ENCODE measurements around the gene METTL2A.
A peak's percentile ranks its signal among the peaks of the same experiment; 100 is the strongest.
"Not testable (repeated sequence)": the region's sequence is repeated elsewhere in the genome, so short reads cannot be mapped to it uniquely, and the experiment has no call there.

Gene METTL2A

DNA sequence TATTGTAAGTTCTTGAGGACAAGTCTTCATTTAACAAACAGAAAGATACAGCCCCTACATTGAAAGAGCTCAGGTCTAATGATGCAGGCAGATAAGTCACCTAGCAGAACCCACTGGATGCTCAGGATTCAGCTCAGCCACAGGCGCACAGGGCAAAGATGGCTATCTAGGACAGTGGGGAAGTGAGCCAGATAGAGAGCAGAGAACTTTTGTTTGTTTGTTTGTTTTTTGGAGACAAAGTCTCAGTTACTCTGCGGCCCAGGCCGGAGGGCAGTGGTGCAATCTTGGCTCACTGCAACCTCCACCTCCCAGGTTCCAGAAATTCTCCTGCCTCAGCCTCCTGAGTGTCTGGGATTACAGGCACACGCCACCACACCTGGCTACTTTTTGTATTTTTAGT is 20.4 kb downstream of the METTL2A start:
- TF ChIP-seq POU2F2 (IDR thresholded peaks at IDR 0.05; ENCODE audit: low read depth, low read length): no peak
- TF ChIP-seq TAF1 (IDR thresholded peaks at IDR 0.05; ENCODE audit: low read depth, low read length): no peak
- TF ChIP-seq POLR2AphosphoS5 (IDR thresholded peaks at IDR 0.05; ENCODE audit: low read depth, low read length): no peak
- no peak for TF ChIP-seq SPI1 (IDR thresholded peaks at IDR 0.05; ENCODE audit: low read depth, low read length)
- TF ChIP-seq PAX5 (IDR thresholded peaks at IDR 0.05; ENCODE audit: insufficient read depth, low read length, severe bottlenecking): no peak
- TF ChIP-seq POLR2A (IDR thresholded peaks at IDR 0.05; ENCODE audit: low read depth, low read length): no peak
- FAIRE-seq: no peak
- no peak for DNase-seq (ENCODE audit: insufficient read length, low spot score)

DNA sequence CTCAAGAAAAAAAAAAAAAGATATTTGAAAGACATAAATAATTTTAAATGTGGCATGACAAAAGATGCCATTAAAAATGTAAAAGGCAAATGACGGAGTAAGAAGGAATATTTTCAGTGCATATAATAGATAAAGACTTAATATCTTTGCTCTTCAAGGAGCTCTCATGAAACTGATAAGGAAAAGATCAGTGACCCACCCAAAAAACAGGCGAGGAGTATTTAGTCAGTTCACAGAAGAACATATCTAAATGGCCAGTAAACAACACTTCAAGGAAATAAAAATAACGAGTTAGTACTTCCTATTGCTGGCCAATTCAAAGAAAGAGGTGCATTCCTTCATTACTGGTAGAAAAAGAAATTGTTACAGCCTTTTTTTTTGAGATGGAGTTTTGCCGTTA is 22.1 kb downstream of the METTL2A start:
- not testable (repeated sequence) for DNase-seq (ENCODE audit: insufficient read length, low spot score); FAIRE-seq

DNA sequence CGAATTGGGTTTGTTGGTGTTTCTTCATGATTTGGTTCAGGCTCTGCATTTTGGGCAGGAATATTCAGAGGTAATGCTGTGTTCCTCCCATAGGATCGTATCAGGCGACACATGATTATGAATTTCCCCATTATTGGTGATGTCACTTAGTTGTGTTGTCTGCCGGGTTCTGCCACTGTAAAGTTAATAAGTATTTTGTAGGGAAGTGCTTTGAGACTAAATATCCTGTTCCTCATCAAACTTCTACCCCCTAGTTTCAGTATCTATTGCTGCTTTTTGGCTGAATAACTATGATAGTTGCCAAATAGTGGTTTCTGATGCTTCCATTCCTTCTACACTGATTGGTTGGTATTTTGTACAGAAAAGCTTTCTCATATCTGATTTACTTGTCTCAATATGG is 28.5 kb downstream of the METTL2A start:
- not testable (repeated sequence) for DNase-seq (ENCODE audit: insufficient read length, low spot score)
- FAIRE-seq: peak; percentile 66

DNA sequence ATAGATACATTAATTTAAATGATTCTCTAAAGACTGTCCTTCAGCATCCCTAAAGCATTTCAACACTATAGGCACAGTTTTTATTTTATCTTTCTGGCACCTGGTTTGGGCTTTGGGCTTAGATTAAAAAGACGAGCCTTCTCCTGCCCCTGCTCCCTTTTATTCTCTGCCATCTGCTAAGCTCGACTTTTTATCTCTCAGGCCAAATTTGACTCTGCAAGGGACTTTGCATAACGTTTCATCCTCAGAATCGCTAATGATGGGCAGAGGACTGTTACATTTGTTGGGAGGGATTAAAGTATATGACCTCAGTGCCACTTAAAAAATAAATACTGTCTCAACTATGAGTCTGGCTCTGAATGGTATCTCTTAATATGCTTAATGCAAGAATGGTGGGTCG is 29.3 kb downstream of the METTL2A start:
- not testable (repeated sequence) for FAIRE-seq; DNase-seq (ENCODE audit: insufficient read length, low spot score)

DNA sequence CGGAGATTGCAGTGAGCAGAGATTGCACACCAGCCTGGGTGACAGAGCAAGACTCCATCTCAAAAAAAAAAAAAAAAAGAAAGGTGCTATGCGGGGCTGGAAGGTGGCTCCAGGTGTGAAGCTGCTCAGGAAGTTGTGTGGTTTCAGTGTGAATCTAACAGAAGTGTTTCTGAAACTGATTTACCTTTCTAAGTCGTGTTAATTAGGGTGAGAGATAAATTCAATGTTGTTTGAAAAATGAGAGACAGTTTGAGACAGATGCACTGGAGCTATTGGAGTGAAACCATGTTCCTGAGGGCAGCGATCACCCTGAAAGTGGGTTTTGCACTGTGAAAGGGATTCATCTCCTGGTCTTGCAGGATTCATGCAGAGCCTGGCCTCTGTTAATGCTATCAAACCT is 30.0 kb downstream of the METTL2A start:
- peak; percentile 13 for FAIRE-seq
- DNase-seq (ENCODE audit: insufficient read length, low spot score): not testable (repeated sequence)

DNA sequence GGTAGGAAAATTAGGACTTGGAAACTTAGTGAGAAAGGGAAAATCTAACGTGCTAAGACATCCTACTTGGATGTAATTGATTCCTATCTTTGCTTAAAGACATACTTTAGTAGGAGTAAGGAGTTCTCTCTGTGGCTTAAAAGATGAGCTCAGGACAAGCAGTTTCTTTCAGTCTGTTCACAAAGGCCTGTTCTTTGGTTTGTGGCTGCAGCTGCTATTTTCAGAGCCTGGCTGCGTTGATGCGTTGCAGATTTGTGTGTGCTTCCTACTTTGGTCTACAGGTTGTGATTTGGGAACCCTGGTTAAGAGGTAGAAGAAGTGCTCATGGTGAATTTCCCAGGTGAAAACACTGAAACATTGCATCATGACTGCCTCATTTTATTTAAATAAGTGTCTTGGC is 30.4 kb downstream of the METTL2A start:
- FAIRE-seq: peak; percentile 94

DNA sequence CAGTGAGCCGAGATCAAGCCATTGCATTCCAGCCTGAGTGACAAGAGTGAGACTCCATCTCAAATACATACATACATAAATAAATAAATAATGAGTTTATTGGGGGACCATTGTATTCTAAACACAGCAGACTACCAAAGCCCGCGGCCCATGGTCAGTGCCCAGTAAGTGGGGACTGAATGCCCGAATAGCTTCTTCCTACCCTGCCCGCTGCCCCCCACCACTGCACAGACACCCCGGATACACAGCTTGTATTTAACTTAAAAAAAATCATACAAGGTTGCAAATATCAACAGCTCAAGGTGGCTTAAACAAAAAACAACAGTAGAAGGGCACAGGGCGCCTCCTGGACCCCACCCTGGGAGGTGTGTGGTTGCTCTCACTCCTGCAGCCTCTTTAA is 32.3 kb downstream of the METTL2A start:
- TF ChIP-seq SPI1 (IDR thresholded peaks at IDR 0.05; ENCODE audit: low read depth, low read length): no peak
- TF ChIP-seq TAF1 (IDR thresholded peaks at IDR 0.05; ENCODE audit: low read depth, low read length): no peak
- no peak for TF ChIP-seq POU2F2 (IDR thresholded peaks at IDR 0.05; ENCODE audit: low read depth, low read length)
- TF ChIP-seq POLR2A (IDR thresholded peaks at IDR 0.05; ENCODE audit: low read depth, low read length): no peak
- no peak for TF ChIP-seq POLR2AphosphoS5 (IDR thresholded peaks at IDR 0.05; ENCODE audit: low read depth, low read length)
- TF ChIP-seq PAX5 (IDR thresholded peaks at IDR 0.05; ENCODE audit: insufficient read depth, low read length, severe bottlenecking): no peak

More for the DNA sequence above, 30.4 kb downstream of the METTL2A start:
- not testable (repeated sequence) for DNase-seq (ENCODE audit: insufficient read length, low spot score)

DNA sequence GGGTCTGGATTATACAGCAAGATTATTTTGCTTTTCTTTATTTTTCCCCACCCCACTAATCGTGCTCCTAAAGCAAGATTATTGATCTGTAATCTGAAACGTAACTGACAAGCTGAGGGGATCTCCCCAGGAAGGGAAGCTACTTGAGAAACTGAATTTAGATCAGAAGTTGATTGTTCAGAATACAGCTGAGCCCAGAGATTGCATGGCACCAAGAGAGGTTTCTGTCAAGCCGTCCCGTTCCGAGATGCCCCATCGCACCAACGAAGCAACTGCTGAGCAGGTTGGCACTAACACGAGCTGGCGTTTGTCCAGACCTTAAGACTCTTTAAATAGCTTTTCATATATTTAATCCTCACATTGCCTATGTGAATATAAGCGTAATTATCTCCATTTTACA is 34.8 kb downstream of the METTL2A start:
- DNase-seq (ENCODE audit: insufficient read length, low spot score): not testable (repeated sequence)
- FAIRE-seq: peak; percentile 88

More for the DNA sequence above, 32.3 kb downstream of the METTL2A start:
- no peak for FAIRE-seq
- no peak for DNase-seq (ENCODE audit: insufficient read length, low spot score)

DNA sequence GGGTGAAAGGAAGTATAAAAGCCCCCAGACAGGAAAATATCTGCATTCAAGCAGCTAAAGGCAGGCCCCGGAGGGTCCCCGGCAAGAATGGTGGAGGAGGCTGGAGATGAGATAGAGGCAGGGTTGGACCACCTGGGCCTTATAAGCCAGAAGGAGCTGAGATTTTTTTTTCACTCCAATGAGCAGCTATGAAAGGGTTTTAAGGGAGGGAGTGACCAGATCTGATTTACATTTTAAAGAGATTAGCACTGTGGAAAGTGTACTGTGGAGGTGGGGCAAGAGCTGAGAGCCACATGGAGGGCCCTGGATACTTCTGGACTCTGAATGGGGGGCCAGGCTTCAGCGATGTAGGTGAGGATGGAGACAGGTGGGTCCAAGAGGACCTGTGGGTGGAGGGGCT is 40.7 kb downstream of the METTL2A start:
- DNase-seq (ENCODE audit: insufficient read length, low spot score); FAIRE-seq: not testable (repeated sequence)

DNA sequence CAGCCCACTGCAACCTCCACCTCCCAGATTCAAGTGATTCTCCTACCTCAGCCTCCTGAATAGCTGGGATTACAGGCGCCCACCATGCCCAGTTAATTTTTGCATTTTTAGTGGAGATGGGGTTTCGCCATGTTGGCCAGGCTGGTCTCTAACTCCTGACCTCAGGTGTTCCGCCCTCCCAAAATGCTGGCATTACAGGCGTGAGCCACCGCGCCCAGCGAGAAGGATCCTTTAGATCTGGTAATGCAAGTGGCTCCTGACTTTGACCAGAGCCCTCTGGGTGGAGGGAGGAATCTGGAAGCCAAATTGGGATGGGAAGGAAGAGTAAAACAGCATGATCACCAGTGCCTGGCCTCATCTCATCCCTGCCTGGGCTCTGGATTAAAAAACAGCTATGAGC is 41.6 kb downstream of the METTL2A start:
- DNase-seq (ENCODE audit: insufficient read length, low spot score); FAIRE-seq: not testable (repeated sequence)

DNA sequence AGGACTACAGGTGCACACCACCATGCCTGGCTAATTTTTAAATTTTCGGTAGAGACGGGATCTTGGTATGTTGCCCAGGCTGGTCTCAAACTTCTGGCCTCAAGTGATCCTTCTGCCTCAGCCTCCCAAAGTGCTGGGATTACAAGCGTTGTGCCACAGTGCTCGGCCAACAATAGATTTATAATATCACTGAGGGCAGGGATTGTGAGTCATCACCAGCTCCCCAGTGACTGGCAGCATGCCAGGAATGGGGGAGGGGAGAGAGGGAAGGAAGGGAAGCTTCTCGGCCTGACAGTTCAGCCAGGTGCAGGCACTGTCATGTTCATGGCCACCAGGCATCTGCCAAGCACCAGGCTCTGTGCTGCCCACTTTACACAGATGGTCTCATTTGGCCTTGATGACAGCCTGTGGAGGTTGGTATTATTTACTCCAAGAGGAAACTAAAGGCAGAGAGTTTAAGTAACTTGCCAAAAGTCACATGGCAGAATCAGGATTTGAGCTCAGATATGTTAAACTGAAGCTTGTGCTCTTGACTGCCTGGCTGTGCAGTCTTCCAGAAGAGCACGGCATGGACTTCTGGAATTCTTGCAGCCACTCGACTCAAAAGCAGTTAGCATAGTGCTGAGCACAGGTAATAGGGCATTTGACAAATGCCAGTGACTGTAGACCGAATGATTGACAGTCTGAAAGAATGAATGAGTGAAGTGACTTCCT is 47.1 kb downstream of the METTL2A start:
- DNase-seq (ENCODE audit: insufficient read length, low spot score); FAIRE-seq: not testable (repeated sequence)

DNA sequence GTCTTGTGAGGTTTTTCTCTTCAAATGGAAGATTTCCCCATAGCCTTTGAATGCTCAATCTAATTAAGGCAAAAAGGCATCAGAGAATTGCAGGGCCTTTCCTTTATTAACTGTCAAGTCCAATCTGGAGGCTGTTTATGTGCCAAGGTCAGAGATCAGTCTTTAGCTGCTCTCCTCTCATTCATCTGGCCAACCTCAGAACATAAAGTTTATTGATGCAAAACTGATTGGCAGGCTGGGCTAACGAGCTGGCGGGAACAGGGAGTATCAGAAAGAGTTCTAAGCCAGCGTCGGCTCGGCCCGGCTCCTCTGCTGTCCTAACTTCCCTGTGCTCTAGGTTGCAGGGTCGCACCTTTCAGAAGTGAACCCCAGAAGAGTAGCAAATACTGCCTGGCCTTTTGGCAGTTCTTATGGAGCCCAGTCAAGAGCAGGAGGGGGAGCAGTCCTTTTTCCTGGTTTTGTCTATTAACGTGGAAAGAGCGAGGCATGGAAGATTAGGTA is 47.7 kb downstream of the METTL2A start:
- not testable (repeated sequence) for FAIRE-seq; DNase-seq (ENCODE audit: insufficient read length, low spot score)

DNA sequence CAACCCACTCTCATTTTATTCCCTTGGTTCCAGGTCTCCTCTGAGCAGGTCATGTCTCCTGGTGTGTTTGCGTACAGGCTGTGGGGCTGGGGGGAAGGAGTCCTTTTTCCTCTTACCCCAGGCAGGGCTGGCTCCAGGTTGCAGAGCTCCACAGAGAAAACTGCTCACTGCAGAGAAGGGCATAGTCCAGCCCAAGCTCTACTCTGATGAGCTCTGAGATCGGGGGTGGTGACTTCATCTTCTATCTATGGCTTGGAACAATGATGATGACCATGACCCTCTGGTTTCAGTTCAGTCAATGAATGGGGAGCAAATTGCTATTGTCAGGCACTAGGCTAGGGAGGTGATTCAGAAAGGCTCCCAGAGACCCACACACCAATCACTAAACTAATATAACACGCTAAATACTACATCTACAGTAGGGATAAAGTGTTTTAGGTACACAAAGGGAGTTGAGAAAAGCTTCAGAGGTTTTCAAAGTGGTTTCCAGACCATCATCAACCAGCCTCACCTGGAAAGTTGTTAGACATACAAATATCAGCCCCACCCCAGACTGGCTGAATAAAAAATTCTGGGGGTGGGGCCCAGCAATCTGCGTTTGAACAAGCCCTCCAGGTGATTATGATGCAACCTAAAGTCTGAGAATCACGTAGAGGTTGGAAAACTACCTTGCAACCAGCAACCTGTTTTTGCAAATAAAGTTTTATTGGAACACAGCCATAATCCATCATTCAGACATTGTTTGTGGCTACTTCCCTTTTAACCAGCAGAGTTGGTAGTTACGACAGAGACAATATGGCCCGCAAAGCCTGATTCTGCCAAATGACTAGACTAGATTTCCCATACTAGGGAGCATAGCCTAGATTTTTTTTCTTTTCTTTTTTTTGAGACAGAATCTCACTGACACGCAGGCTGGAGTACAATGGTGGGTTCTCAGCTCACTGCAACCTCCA is 49.6 kb downstream of the METTL2A start:
- DNase-seq (ENCODE audit: insufficient read length, low spot score); FAIRE-seq: not testable (repeated sequence)

DNA sequence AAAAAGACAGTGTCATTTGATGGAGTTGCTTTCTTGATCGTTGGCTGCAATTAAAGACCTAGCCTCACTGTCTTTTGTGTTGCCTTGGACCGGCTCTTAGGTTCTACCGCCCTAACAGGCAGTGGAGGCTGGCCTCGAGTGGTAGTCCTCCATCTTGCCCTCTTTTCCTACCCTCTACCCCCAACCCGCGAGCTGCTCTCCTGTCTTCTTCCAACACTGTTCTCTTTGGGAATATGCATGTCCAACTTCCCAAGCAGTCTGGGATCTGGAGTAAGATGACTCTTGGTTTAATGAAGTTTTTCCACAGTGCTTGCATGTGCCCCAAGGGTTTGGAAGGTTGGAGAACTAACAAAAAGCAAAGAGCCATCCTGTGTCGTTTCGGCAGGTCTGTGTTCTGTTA is 53.4 kb downstream of the METTL2A start:
- DNase-seq (ENCODE audit: insufficient read length, low spot score); FAIRE-seq: not testable (repeated sequence)

All from GM12891 (cell line).